Subcutaneous adipose tissue (tissue), 4 donors: Measurements from ENCODE around the gene RPS6KC1. TPM values are rescaled to one million over a fixed set of nuclear protein-coding genes. Genes with fewer than 3 reads are reported as not detected.

Experiments
- total RNA-seq, 4 donors: library from RNA; depleted of rRNA; stranded (reverse); fragments of >200 nt; gene quantifications; one replicate each; pipeline ENCODE4 v1.1.0, GENCODE V29; 2016
- TF ChIP-seq, protein P1 (sequence below): fragments of 450-650 bp; IDR thresholded peaks from one replicate; pipeline ENCODE4 v1.5.1; 2016; ENCODE audit warnings: low read depth, mild to moderate bottlenecking, control low read depth, antibody characterized with exemption, moderate library complexity

Gene RPS6KC1
- total RNA-seq, 4 donors from 2014 or later, result 22.6 to 30.7 (median 25.3) TPM

DNA sequence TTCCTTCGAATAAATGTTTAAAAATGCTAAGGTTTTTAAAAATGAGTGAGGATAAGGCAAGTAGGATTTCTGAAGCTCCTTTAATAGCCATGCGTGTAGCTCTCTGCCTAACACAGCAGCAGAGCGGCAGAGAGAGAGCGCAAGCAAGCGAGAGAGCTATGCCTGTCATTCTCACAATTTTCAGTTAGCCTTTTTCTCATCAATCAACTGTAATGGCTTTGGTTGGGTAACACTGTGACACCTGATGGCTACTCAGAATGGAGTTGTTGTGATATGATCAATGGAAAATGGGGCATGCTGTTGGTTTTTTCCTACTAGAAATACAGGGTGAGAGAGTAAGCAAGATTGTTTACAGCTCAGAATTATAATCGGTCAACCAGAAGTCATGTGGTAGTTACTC, 198.4 kb downstream of the RPS6KC1 start:
- TF ChIP-seq, protein P1, sequence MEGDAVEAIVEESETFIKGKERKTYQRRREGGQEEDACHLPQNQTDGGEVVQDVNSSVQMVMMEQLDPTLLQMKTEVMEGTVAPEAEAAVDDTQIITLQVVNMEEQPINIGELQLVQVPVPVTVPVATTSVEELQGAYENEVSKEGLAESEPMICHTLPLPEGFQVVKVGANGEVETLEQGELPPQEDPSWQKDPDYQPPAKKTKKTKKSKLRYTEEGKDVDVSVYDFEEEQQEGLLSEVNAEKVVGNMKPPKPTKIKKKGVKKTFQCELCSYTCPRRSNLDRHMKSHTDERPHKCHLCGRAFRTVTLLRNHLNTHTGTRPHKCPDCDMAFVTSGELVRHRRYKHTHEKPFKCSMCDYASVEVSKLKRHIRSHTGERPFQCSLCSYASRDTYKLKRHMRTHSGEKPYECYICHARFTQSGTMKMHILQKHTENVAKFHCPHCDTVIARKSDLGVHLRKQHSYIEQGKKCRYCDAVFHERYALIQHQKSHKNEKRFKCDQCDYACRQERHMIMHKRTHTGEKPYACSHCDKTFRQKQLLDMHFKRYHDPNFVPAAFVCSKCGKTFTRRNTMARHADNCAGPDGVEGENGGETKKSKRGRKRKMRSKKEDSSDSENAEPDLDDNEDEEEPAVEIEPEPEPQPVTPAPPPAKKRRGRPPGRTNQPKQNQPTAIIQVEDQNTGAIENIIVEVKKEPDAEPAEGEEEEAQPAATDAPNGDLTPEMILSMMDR, result no peak

DNA sequence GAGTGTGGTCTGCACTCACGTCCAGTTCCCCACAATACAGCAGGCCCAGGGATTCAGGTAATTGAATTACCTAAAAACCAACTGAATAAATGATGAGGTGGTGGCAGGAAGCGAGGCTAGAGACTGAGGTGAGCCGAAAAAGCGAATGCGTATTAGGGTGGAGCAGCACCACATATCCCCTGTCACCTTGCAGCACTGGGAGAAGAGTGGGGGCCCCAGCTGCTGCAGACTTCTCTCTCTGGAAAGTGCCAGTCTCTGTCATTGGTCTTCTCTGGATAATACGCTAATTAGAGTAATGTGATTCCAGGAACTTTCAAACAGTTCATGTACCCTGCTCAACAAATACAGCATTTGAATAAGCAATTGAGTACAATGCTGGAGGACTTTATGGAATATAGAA, 199.0 kb downstream of the RPS6KC1 start:
- TF ChIP-seq, protein P1, result no peak

DNA sequence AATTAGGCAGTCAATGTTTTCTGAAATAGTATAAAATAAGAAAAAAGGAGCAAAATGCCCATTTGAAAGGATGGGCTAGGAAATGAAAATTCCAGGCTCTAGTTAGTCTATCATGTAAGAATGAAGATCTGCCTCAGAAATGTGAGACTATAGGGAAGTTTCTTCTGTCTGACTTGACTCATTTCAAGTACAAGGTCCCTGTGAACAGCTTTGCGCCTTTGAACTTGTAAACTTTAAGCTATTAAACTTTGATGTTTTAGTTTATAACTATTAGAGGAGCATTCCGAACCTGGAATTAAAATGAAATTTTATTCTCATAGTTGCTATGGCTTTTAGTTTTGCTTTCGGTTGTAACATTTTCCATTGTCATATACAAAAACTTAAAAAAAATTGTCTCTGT, 199.4 kb downstream of the RPS6KC1 start:
- TF ChIP-seq, protein P1, result no peak

DNA sequence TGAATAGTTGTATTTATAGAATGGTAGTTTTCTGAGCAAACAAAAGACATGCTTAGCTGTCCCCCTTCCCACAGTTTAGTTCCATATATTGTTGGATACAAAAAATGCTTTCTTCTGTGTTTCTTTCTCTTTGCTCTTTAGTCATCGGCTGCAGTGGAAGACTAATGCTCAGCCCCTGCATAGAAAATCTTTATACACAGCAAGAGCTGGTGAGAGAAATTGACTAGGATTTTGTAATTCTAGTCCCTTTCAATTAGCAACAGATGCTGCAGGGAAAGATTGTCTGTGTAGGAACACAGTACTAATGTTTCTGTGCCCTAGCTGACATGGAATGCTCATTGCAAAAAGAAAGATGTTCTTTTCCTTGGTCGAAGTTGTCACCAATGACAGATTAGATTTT, 200.9 kb downstream of the RPS6KC1 start:
- TF ChIP-seq, protein P1, result no peak

DNA sequence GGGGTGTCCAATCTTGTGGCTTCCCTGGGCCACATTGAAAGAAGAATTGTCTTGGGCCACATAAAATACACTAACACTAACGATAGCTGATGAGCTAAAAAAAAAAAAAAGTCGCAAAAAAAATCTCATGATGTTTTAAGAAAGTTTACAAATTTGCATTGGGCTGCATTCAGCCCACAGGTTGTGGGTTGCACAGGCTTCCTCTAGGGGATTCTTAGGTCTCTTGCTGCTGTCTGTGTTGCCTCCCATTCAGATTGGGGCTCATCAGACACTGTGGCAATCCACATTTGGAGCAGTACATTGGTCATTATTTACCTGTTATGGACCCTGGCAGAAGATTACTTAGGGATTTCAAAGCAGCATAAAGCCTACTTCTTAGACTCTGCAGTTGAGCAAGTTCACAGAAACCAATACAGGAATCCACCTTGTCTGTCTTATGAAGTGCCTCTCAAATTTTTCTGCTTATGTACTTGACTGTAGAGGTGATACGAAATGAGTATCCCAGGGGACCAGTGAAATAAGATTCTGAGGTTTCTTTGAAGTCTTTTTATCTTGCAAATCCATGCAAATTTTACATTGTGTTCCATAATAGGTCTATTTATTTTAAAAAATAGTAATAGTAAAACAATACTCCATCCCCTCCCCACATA, 205.5 kb downstream of the RPS6KC1 start:
- TF ChIP-seq, protein P1, result no peak

DNA sequence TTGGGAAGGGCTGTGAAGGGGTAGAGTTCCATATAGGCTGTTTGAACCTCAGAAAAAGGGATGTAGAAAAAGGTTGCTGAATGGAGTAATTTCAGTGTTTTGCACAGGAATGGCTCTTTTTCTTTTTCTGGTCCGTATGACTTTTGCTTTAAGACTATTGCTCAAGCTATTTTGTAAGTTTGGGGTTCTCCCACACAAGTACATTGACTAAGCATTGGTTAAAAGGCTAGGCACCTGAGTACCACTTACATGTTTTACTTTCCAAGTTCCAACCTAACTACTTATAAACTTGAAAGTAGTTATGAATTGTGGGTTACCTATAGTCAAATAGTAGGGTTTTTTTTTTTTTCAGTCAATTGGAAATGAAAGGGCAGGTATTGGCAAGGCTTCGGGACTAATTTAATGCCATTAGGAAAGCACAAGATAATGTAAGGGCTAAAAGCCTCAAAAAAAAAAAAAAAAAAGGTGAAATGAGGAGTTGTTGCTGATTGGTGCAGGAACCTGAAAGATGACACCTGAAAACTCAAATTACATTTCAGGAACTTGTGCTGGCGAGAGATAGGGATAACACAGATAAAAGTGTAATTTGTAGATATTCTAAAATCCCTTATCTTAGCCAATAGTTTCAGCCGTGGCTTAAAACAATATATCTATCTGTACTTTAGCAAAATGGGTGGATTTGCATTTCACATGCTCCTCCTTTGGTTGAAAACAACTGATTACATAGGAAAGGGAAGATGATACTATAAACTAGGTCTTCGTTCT, 209.5 kb downstream of the RPS6KC1 start:
- TF ChIP-seq, protein P1, result no peak

DNA sequence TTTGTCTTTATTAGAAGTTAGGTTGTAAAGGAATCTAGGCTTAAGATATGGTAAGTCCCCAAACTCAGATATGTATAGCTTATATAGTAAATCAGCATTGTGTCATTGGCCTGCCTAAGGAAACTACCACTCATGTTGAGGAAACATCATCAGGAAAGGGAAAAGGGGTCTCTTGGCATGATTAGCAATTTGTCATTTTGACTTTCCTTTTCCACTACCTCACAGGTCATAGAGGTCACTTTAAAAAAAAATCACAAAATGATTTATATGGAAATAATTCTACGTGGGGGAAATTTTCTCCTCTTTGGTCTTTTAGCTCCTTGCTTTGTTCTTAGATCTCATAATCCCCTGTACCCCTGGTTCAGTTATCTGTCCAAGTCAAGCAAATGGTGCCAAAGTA, 213.5 kb downstream of the RPS6KC1 start:
- TF ChIP-seq, protein P1, result no peak
